Muscle layer of duodenum (tissue), 2 donors: Measurements from ENCODE around the gene DNAH9.

Source experiments
- H3K27ac ChIP-seq: one replicate; pipeline ENCODE4 v1.7.0; 2013; ENCODE audit warnings: mild to moderate bottlenecking, low read length
- H3K27me3 ChIP-seq: one replicate; pipeline ENCODE4 v1.7.0; 2013; ENCODE audit warnings: low read depth, mild to moderate bottlenecking, control low read depth, low read length
- H3K36me3 ChIP-seq, 2 donors: one replicate each; pipeline ENCODE4 v1.7.0; 2013; ENCODE audit warnings: low read length in 2 of 2, control low read depth in 1 of 2, mild to moderate bottlenecking in 1 of 2; ENCODE audit not compliant: insufficient read depth in 2 of 2, control insufficient read depth in 1 of 2
- H3K4me1 ChIP-seq, 2 donors: one replicate each; pipeline ENCODE4 v1.7.0; 2013; ENCODE audit warnings: low read length in 2 of 2, mild to moderate bottlenecking in 2 of 2, control low read depth in 1 of 2, moderate library complexity in 1 of 2; ENCODE audit not compliant: insufficient read depth in 2 of 2, control insufficient read depth in 1 of 2
- H3K4me3 ChIP-seq, 2 donors: one replicate each; pipeline ENCODE4 v1.7.0; 2013; ENCODE audit warnings: low read length in 2 of 2, low read depth in 1 of 2, mild to moderate bottlenecking in 1 of 2
- H3K9me3 ChIP-seq, 2 donors: one replicate each; pipeline ENCODE4 v1.7.0; 2013; ENCODE audit warnings: low read length in 2 of 2, control low read depth in 1 of 2, mild to moderate bottlenecking in 1 of 2; ENCODE audit not compliant: control insufficient read depth in 1 of 2
- donor health status: healthy.

DNAH9 gene

GRCh38 chr17:11852231-11852630 lies 254.0 kb downstream of the DNAH9 start:
- no peak overlapping the region for H3K4me3 ChIP-seq
- no peaks in the 10 kb centered on the region for H3K36me3 ChIP-seq
- H3K4me1 ChIP-seq, result no peaks in the 10 kb centered on the region
- H3K27ac ChIP-seq, result no peak overlapping the region
- no peaks in the 10 kb centered on the region for H3K9me3 ChIP-seq
- no peaks in the 10 kb centered on the region for H3K27me3 ChIP-seq

GRCh38 chr17:11852912-11853311 lies 254.6 kb downstream of the DNAH9 start:
- H3K27me3 ChIP-seq, result no peaks in the 10 kb centered on the region
- H3K9me3 ChIP-seq, result no peaks in the 10 kb centered on the region
- no peaks in the 10 kb centered on the region for H3K4me1 ChIP-seq
- no peaks in the 10 kb centered on the region for H3K36me3 ChIP-seq
- H3K4me3 ChIP-seq, result no peak overlapping the region
- H3K27ac ChIP-seq, result peak overlapping the region; percentile 69

DNA sequence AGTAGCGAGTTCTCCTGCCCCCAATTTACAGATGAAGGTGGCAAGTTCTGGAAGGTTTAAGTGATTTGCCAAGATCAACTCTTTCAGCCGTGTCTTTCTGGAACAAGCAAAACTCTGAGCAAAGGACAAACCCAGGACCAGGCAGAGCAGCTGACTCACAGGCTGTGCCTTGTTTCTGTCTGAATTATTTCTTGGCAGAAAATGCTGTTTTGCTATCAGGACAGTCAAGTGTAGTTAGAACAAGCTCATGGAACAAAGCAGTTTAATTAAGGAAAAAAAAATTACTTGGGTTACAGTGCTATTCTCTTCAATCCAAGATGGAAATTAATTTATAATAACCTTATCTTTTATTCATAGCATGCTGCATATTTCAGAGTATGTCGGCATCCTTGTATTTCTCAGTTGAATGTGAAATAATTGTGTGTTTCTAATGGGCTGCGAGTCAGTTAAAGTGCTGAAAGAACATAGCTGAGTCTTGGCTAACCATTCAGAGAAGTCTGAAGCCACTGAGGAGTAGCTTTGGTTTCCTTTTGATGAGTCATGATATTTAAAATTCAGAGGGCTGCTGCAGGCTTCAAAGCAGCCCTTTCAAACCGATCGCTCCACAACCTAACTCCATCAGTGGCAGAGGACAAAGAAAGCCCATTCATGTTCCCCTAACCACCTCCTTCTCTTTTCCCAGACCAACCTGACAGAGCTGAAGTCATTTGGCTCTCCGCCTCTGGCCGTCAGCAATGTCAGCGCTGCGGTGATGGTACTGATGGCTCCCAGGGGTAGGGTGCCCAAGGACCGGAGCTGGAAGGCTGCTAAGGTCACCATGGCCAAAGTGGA lies 255.3 kb downstream of the DNAH9 start:
- no peaks in the 10 kb centered on the region for H3K9me3 ChIP-seq
- no peaks in the 10 kb centered on the region for H3K36me3 ChIP-seq
- H3K4me3 ChIP-seq, result no peak overlapping the region
- no peaks in the 10 kb centered on the region for H3K4me1 ChIP-seq
- no peaks in the 10 kb centered on the region for H3K27me3 ChIP-seq
- peak overlapping the region; percentile 69 for H3K27ac ChIP-seq

GRCh38 chr17:11855306-11855705 lies 257.0 kb downstream of the DNAH9 start:
- H3K36me3 ChIP-seq, result no peaks in the 10 kb centered on the region
- no peaks in the 10 kb centered on the region for H3K9me3 ChIP-seq
- no peak overlapping the region for H3K4me3 ChIP-seq
- H3K4me1 ChIP-seq, result no peaks in the 10 kb centered on the region
- H3K27me3 ChIP-seq, result no peaks in the 10 kb centered on the region
- no peak overlapping the region for H3K27ac ChIP-seq

GRCh38 chr17:11857006-11857405 lies 258.7 kb downstream of the DNAH9 start:
- Histone ChIP-seq H3K27ac (no peak overlapping the region), H3K9me3 (no peaks in the 10 kb centered on the region), H3K36me3 (no peaks in the 10 kb centered on the region), H3K27me3 (no peaks in the 10 kb centered on the region), H3K4me3 (no peak overlapping the region), H3K4me1 (no peaks in the 10 kb centered on the region)

DNA sequence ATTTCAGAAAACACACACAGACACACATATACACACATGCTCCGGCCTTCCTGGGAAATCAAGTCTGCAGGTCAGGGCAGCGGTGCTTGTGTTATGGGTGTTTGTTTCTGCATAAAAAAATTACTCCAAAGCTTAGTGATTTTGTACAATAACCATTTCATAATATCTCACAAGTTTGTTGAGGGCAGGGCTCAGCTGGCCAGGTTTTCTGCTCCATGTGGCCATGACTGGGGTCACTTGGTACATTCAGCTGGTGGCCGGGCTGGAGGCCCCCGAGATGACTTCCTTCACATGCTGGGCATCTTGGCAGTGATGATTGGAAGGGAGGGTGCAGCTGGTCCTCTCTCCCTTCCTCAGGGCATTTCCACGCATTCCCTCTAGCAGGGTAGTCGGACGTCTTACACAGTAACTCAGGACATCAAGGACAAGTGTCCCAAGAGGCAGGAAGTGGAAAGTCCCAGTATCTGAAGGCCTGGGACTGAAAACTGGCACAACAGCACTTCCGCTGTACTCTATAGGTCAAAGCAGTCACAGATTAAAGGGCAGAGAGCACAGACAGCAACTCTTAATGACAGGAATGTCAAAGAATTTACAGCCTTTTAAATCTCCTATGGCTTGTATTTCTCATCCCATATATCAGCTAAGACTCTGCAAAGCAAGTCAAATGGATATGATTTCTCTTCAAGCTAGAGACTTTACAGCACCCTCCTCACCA lies 271.6 kb downstream of the DNAH9 start:
- H3K4me1 ChIP-seq, result no peaks in the 10 kb centered on the region
- H3K4me3 ChIP-seq, result no peak overlapping the region
- no peak overlapping the region for H3K27ac ChIP-seq
- no peaks in the 10 kb centered on the region for H3K36me3 ChIP-seq
- H3K9me3 ChIP-seq, result peaks cover 4 to 14% of the 10 kb centered on the region in 2 donors
- no peaks in the 10 kb centered on the region for H3K27me3 ChIP-seq

GRCh38 chr17:11871773-11872172 lies 273.5 kb downstream of the DNAH9 start:
- no peaks in the 10 kb centered on the region for H3K4me1 ChIP-seq
- H3K4me3 ChIP-seq, result no peak overlapping the region
- H3K27ac ChIP-seq, result no peak overlapping the region
- no peaks in the 10 kb centered on the region for H3K36me3 ChIP-seq
- peaks cover 4 to 14% of the 10 kb centered on the region in 2 donors for H3K9me3 ChIP-seq
- no peaks in the 10 kb centered on the region for H3K27me3 ChIP-seq

- Histone ChIP-seq H3K27ac (no peak overlapping the region), H3K9me3 (peaks cover 0 to 6% of the 10 kb centered on the region in 2 donors), H3K4me1 (no peaks in the 10 kb centered on the region), H3K27me3 (no peaks in the 10 kb centered on the region), H3K4me3 (no peak overlapping the region), H3K36me3 (no peaks in the 10 kb centered on the region)
Measured at GRCh38 chr17:11874756-11875155, 276.5 kb downstream of the DNAH9 start.

DNA sequence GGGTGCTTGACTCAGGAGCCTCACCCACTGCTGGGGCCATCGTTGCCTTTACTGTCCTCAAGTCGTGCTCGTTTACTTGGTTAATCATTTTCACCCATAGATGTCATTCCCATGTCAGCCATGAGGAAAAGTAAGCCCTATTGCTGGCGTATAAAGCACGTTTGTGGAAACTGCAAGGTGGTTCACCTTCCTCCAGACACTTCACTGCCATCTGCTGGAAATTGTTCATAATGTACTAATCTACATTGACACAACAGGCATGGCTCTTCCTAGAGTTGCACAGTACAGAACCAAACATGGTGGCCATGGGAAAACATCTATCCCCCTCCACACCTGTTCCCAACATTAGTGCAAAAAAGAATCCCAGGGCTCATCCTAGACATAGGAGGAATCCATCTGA lies 282.4 kb downstream of the DNAH9 start:
- Histone ChIP-seq H3K4me1 (no peaks in the 10 kb centered on the region), H3K36me3 (no peaks in the 10 kb centered on the region), H3K27me3 (no peaks in the 10 kb centered on the region), H3K4me3 (no peak overlapping the region), H3K9me3 (no peaks in the 10 kb centered on the region), H3K27ac (no peak overlapping the region)

DNA sequence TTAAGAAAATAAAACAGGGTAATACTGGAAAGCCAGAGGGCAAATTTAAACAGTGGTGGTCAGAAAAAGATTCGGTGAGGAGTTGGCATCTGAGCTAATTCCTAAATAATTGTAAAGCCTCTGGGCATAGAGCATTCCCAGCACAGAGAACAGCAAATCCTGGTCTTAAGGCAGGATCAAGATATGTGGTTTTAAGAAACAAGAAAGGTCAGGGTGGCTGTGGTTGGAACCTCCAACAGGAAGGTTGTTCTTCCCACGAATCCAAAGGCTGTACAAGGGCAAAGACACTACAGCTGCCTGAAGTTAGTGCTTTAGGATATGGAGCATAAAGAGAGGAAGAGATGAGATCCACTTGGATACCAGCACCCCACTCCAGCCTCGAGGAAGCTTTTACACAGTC lies 284.4 kb downstream of the DNAH9 start:
- Histone ChIP-seq H3K9me3 (no peaks in the 10 kb centered on the region), H3K4me1 (no peaks in the 10 kb centered on the region), H3K36me3 (no peaks in the 10 kb centered on the region), H3K27ac (no peak overlapping the region), H3K4me3 (no peak overlapping the region), H3K27me3 (no peaks in the 10 kb centered on the region)

GRCh38 chr17:11885051-11885450 lies 286.8 kb downstream of the DNAH9 start:
- no peaks in the 10 kb centered on the region for H3K4me1 ChIP-seq
- no peaks in the 10 kb centered on the region for H3K36me3 ChIP-seq
- H3K27me3 ChIP-seq, result no peaks in the 10 kb centered on the region
- no peak overlapping the region for H3K27ac ChIP-seq
- no peak overlapping the region for H3K4me3 ChIP-seq
- H3K9me3 ChIP-seq, result no peaks in the 10 kb centered on the region
